GM12873 (cell line): ENCODE data around the gene VDR.

Experiments used
- CTCF ChIP-seq: IDR thresholded peaks from 2 replicates; pipeline ENCODE4 v1.5.1; 2012; ENCODE audit warnings: low read depth, mild to moderate bottlenecking, moderate library complexity, low read length, control low read depth; ENCODE audit not compliant: insufficient read depth; ENCODE audit errors: missing control alignments

VDR gene

GRCh38 chr12:47851303-47851952, 53.4 kb downstream of the VDR start:
- no peak for TF ChIP-seq CTCF

- no peak for TF ChIP-seq CTCF
Measured at GRCh38 chr12:47850153-47851084, 54.4 kb downstream of the VDR start.

DNA sequence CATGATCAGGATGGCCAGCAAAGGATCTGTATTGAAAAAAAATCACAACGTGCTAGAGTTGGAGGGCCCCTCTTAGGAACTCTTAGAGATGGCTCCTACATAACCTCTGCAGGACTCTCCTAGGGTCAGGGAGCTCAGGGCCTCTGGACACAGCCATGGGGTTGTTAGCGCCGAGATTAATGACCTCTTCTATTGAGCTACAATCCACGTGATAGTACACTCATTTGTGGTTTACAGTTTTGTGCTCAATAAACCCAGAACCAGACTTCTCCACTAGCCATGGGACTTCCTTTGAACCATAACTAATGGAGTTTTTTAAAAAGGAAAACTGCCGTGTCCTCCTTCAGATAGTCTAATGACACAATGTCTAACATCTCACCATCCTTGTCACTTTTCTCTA, 55.5 kb downstream of the VDR start:
- TF ChIP-seq CTCF, result no peak

DNA sequence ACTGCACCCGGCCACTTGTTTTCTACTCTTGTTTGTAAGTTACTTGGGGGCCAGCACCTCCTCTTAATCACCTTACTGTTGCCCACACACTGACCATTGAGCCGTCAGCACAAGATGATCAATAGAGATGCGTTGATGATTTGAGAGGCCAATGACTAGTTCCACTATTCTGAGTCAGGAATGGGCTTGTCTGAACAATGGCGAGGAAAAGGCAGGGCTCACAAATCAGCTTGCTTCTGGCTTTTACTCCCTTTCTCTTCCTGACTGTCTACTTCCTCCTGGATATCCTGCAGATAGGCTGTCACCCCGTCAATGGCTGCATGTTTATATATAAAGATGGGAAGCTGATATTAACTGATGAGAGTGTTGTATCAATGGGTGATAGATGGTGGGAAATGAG, 55.9 kb downstream of the VDR start:
- no peak for TF ChIP-seq CTCF

DNA sequence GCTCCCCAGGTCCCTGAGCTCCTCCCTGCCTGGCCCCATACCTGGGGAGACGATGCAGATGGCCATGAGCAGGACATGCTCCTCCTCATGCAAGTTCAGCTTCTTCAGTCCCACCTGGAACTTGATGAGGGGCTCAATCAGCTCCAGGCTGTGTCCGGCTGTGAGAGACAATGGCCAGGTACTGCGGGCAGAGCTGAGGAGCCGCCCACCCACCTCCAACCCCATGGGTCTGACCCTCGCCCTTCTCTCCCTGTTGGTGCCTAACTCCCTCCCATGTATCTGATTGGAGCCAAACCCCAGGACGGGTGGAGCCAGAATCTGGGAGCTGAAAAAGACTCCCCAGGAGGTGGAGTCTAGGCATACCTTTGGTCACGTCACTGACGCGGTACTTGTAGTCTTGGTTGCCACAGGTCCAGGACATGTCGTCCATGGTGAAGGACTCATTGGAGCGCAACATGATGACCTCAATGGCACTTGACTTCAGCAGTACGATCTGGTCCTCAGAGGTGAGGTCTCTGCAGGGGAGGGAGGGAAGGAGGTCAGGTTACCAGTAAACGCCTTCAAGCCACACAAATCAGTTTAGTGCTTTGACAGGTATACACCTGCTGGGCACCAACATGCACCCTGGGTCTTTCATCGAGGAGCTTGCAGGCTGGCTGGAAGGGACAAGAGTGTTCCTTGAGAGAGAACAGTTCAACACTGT, 58.3 kb downstream of the VDR start:
- TF ChIP-seq CTCF, result no peak

- TF ChIP-seq CTCF, result no peak
Measured at GRCh38 chr12:47845081-47845480, 59.7 kb downstream of the VDR start.
